ENCODE measurements around the gene KCTD7. TPM values are rescaled to one million over a fixed set of nuclear protein-coding genes. Genes with fewer than 3 reads are reported as not detected.

Gene KCTD7
- total and polyA plus RNA-seq, 2 of the 4 experiments (the other 2 are of a cell fraction): 6.1 to 12.8 TPM

GRCh38 chr7:66642186-66642585 lies 13.5 kb downstream of the KCTD7 start:
- Histone ChIP-seq H2BK20ac (ENCODE audit: low read depth, low read length) (no peak overlapping the region), H2BK5ac (ENCODE audit: low read depth, low read length, poor library complexity, severe bottlenecking) (no peak overlapping the region), H3K9me3 (ENCODE audit: control insufficient read depth, insufficient read depth, low read length) (no peaks in the 10 kb centered on the region), H2AK9ac (replicated peaks; ENCODE audit: low read depth, low read length, poor library complexity) (no peak overlapping the region), H3K9ac (ENCODE audit: low read depth, low read length) (no peak overlapping the region), H3K4me1 (ENCODE audit: control insufficient read depth, insufficient read depth, low read length) (no peaks in the 10 kb centered on the region), H4K8ac (ENCODE audit: low read depth in 2 of 2, low read length in 2 of 2) (no peak overlapping the region), H3K36me3 (ENCODE audit: control insufficient read depth, insufficient read depth, low read length) (peaks cover 60% of the 10 kb centered on the region), H3K4me2 (ENCODE audit: low read depth, low read length) (no peak overlapping the region), H4K20me1 (ENCODE audit: insufficient read depth, low read length) (no peaks in the 10 kb centered on the region), H3K27ac (ENCODE audit: insufficient read depth, low read length) (no peak overlapping the region), H4K91ac (ENCODE audit: insufficient read depth, low read depth, low read length) (no peak overlapping the region), H4K5ac (ENCODE audit: low read depth, low read length) (no peak overlapping the region), H3K4ac (ENCODE audit: low read depth, low read length) (no peak overlapping the region), H2AK5ac (ENCODE audit: low read depth, low read length) (no peak overlapping the region), H3K14ac (replicated peaks; ENCODE audit: low read depth, low read length) (no peak overlapping the region), H3K18ac (ENCODE audit: low read depth, low read length) (no peak overlapping the region), H2BK15ac (ENCODE audit: low read depth, low read length) (no peak overlapping the region), H3K56ac (ENCODE audit: extremely low read depth, insufficient read depth, low read length) (no peak overlapping the region), H2BK120ac (ENCODE audit: low read depth, low read length) (no peak overlapping the region), H2AFZ (replicated peaks; ENCODE audit: low read length, poor library complexity) (no peak overlapping the region), H3K4me3 (ENCODE audit: insufficient read depth, low read depth, low read length) (no peak overlapping the region), H3K27me3 (ENCODE audit: control insufficient read depth, insufficient read depth, low read length) (no peaks in the 10 kb centered on the region), H3K23ac (ENCODE audit: low read depth, low read length) (no peak overlapping the region), H3K79me1 (ENCODE audit: low read depth in 1 of 2, low read length in 2 of 2) (peaks cover 18 to 38% of the 10 kb centered on the region in 2 experiments), H3K9me1 (ENCODE audit: insufficient read depth, low read length) (peaks cover 11% of the 10 kb centered on the region; the same call in 1 of the 2 replicates)
- ATAC-seq (ENCODE audit: low read depth) (no peak), DNase-seq (no peak)
- intact Hi-C loops (cut with micrococcal nuclease): no loop called here
- no CpG with 5 or more reads among the region's 3 CpGs for WGBS, 2 experiments (ENCODE audit: extremely low coverage in 2 of 2, insufficient read length in 1 of 2)
- no TSS peak for BruUV-seq (replicated peaks)
- ChIA-PET POLR2A (ENCODE audit: unreplicated experiment) (no interaction called here), CTCF (no interaction called here)
- TF ChIP-seq BHLHE40 (IDR thresholded peaks at IDR 0.05; ENCODE audit: low read depth, low read length) (no peak), USF2 (IDR thresholded peaks at IDR 0.05; ENCODE audit: low read depth, low read length) (no peak), FOS (IDR thresholded peaks at IDR 0.05; ENCODE audit: low read depth, low read length) (no peak), RFX5 (IDR thresholded peaks at IDR 0.05; ENCODE audit: low read depth, low read length) (no peak), SMC3 (IDR thresholded peaks at IDR 0.05; ENCODE audit: low read depth, low read length) (no peak), CTCF (conservative IDR thresholded peaks at IDR 0.05; ENCODE audit: low read depth, low read length) (no peak), RCOR1 (IDR thresholded peaks at IDR 0.05; ENCODE audit: insufficient replicate concordance, low read length) (no peak), MAZ (IDR thresholded peaks at IDR 0.05; ENCODE audit: borderline replicate concordance, low read depth, low read length) (no peak), RAD21 (IDR thresholded peaks at IDR 0.05; ENCODE audit: low read length) (no peak), MAFK (IDR thresholded peaks at IDR 0.05; ENCODE audit: low read depth, low read length) (no peak), CEBPB (IDR thresholded peaks at IDR 0.05; ENCODE audit: low read depth, low read length) (no peak), POLR2A (IDR thresholded peaks at IDR 0.05; ENCODE audit: low read depth, low read length) (no peak), ELK1 (IDR thresholded peaks at IDR 0.05; ENCODE audit: borderline replicate concordance, low read depth, low read length) (no peak), MXI1 (IDR thresholded peaks at IDR 0.05; ENCODE audit: borderline replicate concordance, low read depth, low read length) (no peak), CHD1 (IDR thresholded peaks at IDR 0.05; ENCODE audit: low read depth, low read length) (no peak)
- in situ Hi-C loops (cut with MboI; ENCODE audit: low sequenced_read_pairs): no loop called here
- dilution Hi-C loops (cut with HindIII; ENCODE audit: low sequenced_read_pairs, unreplicated experiment): no loop called here

All from IMR-90 (cell line).